H1 (cell line): ENCODE results near the gene RIMBP2. TPM values are rescaled to one million over a fixed set of nuclear protein-coding genes. Genes with fewer than 3 reads are reported as not detected.

ENCODE experiments used
- CTCF ChIA-PET: fragments of 300-600 bp; sonication (Branson Sonifier 250); formaldehyde crosslinking; loops from one replicate; lab custom pipeline; 2021; ENCODE audit not compliant: partially characterized antibody; lab: Charles Lee
- POLR2A ChIA-PET: fragments of 300-600 bp; sonication (Branson Sonifier 250); formaldehyde crosslinking; loops from one replicate; lab custom pipeline; 2021; ENCODE audit warnings: inconsistent platforms; ENCODE audit not compliant: partially characterized antibody; lab: Charles Lee
- DNase-seq, 2 experiments: peaks; one replicate each; pipeline versions ENCODE4 v3.0.0 to v3.0.0-alpha.2; 2010 to 2022; ENCODE audit warnings: low spot score in 2 of 2, low read depth in 1 of 2, mixed read lengths in 1 of 2
- FAIRE-seq: peaks from 2 replicates; lab custom pipeline; 2011; peaks lifted over from hg19 to GRCh38; lab: Jason Lieb, UNC
- H2AFZ ChIP-seq: 2 replicates; pipeline ENCODE4 v1.8.1; 2012; ENCODE audit warnings: low read length, inconsistent platforms
- H2AK5ac ChIP-seq: 2 replicates; pipeline ENCODE4 v1.6.1; 2013; ENCODE audit warnings: low read depth, low read length
- H2BK120ac ChIP-seq: replicated peaks from 2 replicates; pipeline ENCODE3; 2013; ENCODE audit warnings: low read depth, low read length, inconsistent platforms
- H2BK12ac ChIP-seq: 2 replicates; pipeline ENCODE4 v1.6.1; 2013; ENCODE audit warnings: low read depth, low read length
- H2BK15ac ChIP-seq: 2 replicates; pipeline ENCODE4 v1.6.1; 2013; ENCODE audit warnings: low read length
- H2BK20ac ChIP-seq: 2 replicates; pipeline ENCODE4 v1.6.1; 2013; ENCODE audit warnings: low read length
- H2BK5ac ChIP-seq: 2 replicates; pipeline ENCODE4 v1.6.1; 2013; ENCODE audit warnings: low read depth, low read length
- H3K14ac ChIP-seq: 2 replicates; pipeline ENCODE4 v1.6.1; 2013; ENCODE audit warnings: inconsistent platforms; ENCODE audit not compliant: insufficient read length
- H3K18ac ChIP-seq: 2 replicates; pipeline ENCODE4 v1.6.1; 2013; ENCODE audit warnings: low read length; ENCODE audit errors: extremely low read depth
- H3K23ac ChIP-seq: 2 replicates; pipeline ENCODE4 v1.6.1; 2013; ENCODE audit warnings: inconsistent platforms; ENCODE audit not compliant: insufficient read length
- H3K23me2 ChIP-seq: 2 replicates; pipeline ENCODE4 v1.6.1; 2013; ENCODE audit warnings: low read depth, low read length
- H3K27ac ChIP-seq: 2 replicates; pipeline ENCODE4 v1.6.1; 2011; ENCODE audit warnings: low read depth, low read length, inconsistent platforms
- H3K27me3 ChIP-seq, 4 experiments: replicated peaks in 1 of 4; 1 replicate in 1 of 4; 2 replicates in 3 of 4; pipeline versions ENCODE4 v1.6.1 to v1.8.1; 2011 to 2013; ENCODE audit warnings: low read length in 3 of 4, mild to moderate bottlenecking in 3 of 4, inconsistent platforms in 2 of 4, mixed read lengths in 2 of 4, moderate library complexity in 1 of 4; ENCODE audit not compliant: control insufficient read depth in 3 of 4, insufficient read depth in 3 of 4; ENCODE audit errors: extremely low read depth in 1 of 4
- H3K36me3 ChIP-seq, 4 experiments: 2 replicates each; pipeline versions ENCODE4 v1.6.1 to v1.8.1; 2011 to 2013; ENCODE audit warnings: mild to moderate bottlenecking in 4 of 4, low read length in 3 of 4, moderate library complexity in 2 of 4, control low read depth in 1 of 4, inconsistent platforms in 1 of 4; ENCODE audit not compliant: insufficient read depth in 4 of 4, control insufficient read depth in 2 of 4
- H3K4ac ChIP-seq: replicated peaks from 2 replicates; pipeline ENCODE3; 2013; ENCODE audit warnings: low read length, low read depth, mixed read lengths, inconsistent platforms; ENCODE audit not compliant: insufficient read length
- H3K4me1 ChIP-seq, 4 experiments: replicated peaks in 1 of 4; 1 replicate in 1 of 4; 2 replicates in 3 of 4; pipeline versions ENCODE4 v1.6.1 to v1.8.1; 2011 to 2013; ENCODE audit warnings: low read length in 3 of 4, inconsistent platforms in 2 of 4, mixed read lengths in 1 of 4; ENCODE audit not compliant: insufficient read depth in 4 of 4, control insufficient read depth in 3 of 4
- H3K4me2 ChIP-seq, 2 experiments: 2 replicates each; pipeline versions ENCODE4 v1.6.1 to v1.8.1; 2011 to 2013; ENCODE audit warnings: low read depth in 2 of 2, low read length in 2 of 2, control low read depth in 1 of 2, inconsistent platforms in 1 of 2, mild to moderate bottlenecking in 1 of 2; ENCODE audit not compliant: insufficient read depth in 1 of 2
- H3K4me3 ChIP-seq, 4 experiments: fragments of 200-600, 300-600 bp in 1 of 4; sonication (generic), shearing (Covaris generic), sonication (Bioruptor Twin) in 1 of 4; 2 replicates each; pipeline versions ENCODE4 v1.5.1 to v1.8.1; 2011 to 2016; ENCODE audit warnings: low read length in 4 of 4, low read depth in 3 of 4, control low read depth in 2 of 4, inconsistent platforms in 2 of 4, mild to moderate bottlenecking in 2 of 4, mixed read lengths in 1 of 4, moderate library complexity in 1 of 4; ENCODE audit not compliant: insufficient read depth in 2 of 4; ENCODE audit errors: extremely low read depth in 1 of 4
- H3K56ac ChIP-seq: replicated peaks from 2 replicates; pipeline ENCODE3; 2013; ENCODE audit warnings: low read depth, mild to moderate bottlenecking, mixed read lengths, low read length, inconsistent platforms; ENCODE audit not compliant: insufficient read length
- H3K79me1 ChIP-seq: 2 replicates; pipeline ENCODE4 v1.6.1; 2013; ENCODE audit warnings: low read depth, low read length, control low read depth
- H3K79me2 ChIP-seq, 2 experiments: 2 replicates each; pipeline versions ENCODE4 v1.6.1 to v1.8.1; 2012 to 2013; ENCODE audit warnings: low read length in 2 of 2, mild to moderate bottlenecking in 2 of 2, inconsistent platforms in 1 of 2; ENCODE audit not compliant: insufficient read depth in 2 of 2, control insufficient read depth in 1 of 2
- H3K9ac ChIP-seq, 4 experiments: replicated peaks in 1 of 4; 1 replicate in 1 of 4; 2 replicates in 3 of 4; pipeline versions ENCODE4 v1.6.1 to v1.8.1; 2011 to 2013; ENCODE audit warnings: low read depth in 3 of 4, low read length in 3 of 4, control low read depth in 2 of 4, mild to moderate bottlenecking in 2 of 4, moderate library complexity in 2 of 4, inconsistent platforms in 1 of 4; ENCODE audit errors: extremely low read depth in 1 of 4
- H3K9me3 ChIP-seq, 2 experiments: 2 replicates each; pipeline versions ENCODE4 v1.6.1 to v1.8.1; 2012 to 2013; ENCODE audit warnings: mild to moderate bottlenecking in 2 of 2, moderate library complexity in 2 of 2, control low read depth in 1 of 2, inconsistent platforms in 1 of 2, low read depth in 1 of 2, low read length in 1 of 2, mixed read lengths in 1 of 2; ENCODE audit not compliant: insufficient read depth in 2 of 2
- H4K20me1 ChIP-seq, 2 experiments: replicated peaks in 1 of 2; 2 replicates each; pipeline versions ENCODE3 to v1.8.1; 2011 to 2013; ENCODE audit warnings: inconsistent platforms in 2 of 2, low read length in 2 of 2, mild to moderate bottlenecking in 1 of 2; ENCODE audit not compliant: insufficient read depth in 2 of 2, control insufficient read depth in 1 of 2
- H4K5ac ChIP-seq: 2 replicates; pipeline ENCODE4 v1.6.1; 2013; ENCODE audit warnings: low read length, low read depth, mixed read lengths, inconsistent platforms; ENCODE audit not compliant: insufficient read length
- H4K8ac ChIP-seq: 2 replicates; pipeline ENCODE4 v1.8.0; 2013; ENCODE audit warnings: mild to moderate bottlenecking, moderate library complexity, low read length, inconsistent platforms; ENCODE audit not compliant: insufficient read depth; ENCODE audit errors: extremely low read depth
- H4K91ac ChIP-seq: replicated peaks from 2 replicates; pipeline ENCODE3; 2013; ENCODE audit warnings: low read length, mixed read lengths, inconsistent platforms; ENCODE audit not compliant: insufficient read length
- ASH2L ChIP-seq: fragments of 200-600, 300-600 bp; sonication (generic); IDR thresholded peaks from one replicate; pipeline ENCODE4 v1.7.1; 2017; ENCODE audit warnings: low read length
- ATF2 ChIP-seq: IDR thresholded peaks from 2 replicates; pipeline ENCODE4 v1.6.1; 2012; ENCODE audit warnings: low read length, inconsistent platforms
- BCL11A ChIP-seq, 2 experiments: IDR thresholded peaks; one replicate each; pipeline ENCODE4 v1.6.1; 2011; ENCODE audit warnings: low read depth in 2 of 2, low read length in 2 of 2, mild to moderate bottlenecking in 2 of 2
- CHD2 ChIP-seq: IDR thresholded peaks from 2 replicates; pipeline ENCODE4 v1.6.1; 2012; ENCODE audit warnings: low read length, improper control_type of control experiment
- CREB1 ChIP-seq: IDR thresholded peaks from 2 replicates; pipeline ENCODE4 v1.6.1; 2012; ENCODE audit warnings: inconsistent platforms
- JUN ChIP-seq: IDR thresholded peaks from 2 replicates; pipeline ENCODE4 v1.6.1; 2011; ENCODE audit warnings: low read depth, mild to moderate bottlenecking, improper control_type of control experiment, low read length
- KDM1A ChIP-seq: fragments of 200-600, 300-600 bp; sonication (generic); IDR thresholded peaks from 2 replicates; pipeline ENCODE4 v1.7.1; 2016; ENCODE audit warnings: mild to moderate bottlenecking, low read length, borderline replicate concordance
- KDM5A ChIP-seq: fragments of 200-600 bp; IDR thresholded peaks from 2 replicates; pipeline ENCODE4 v1.7.1; 2012; ENCODE audit warnings: mild to moderate bottlenecking, low read length, inconsistent platforms, mixed read lengths
- MAX ChIP-seq: IDR thresholded peaks from 2 replicates; pipeline ENCODE4 v1.6.1; 2012; ENCODE audit warnings: inconsistent platforms
- RBBP5 ChIP-seq: IDR thresholded peaks from 2 replicates; pipeline ENCODE4 v1.7.1; 2012; ENCODE audit warnings: low read depth, mild to moderate bottlenecking, inconsistent platforms, low read length, moderate library complexity, borderline replicate concordance
- RFX5 ChIP-seq: IDR thresholded peaks from 2 replicates; pipeline ENCODE4 v1.6.1; 2011; ENCODE audit warnings: low read depth, low read length, improper control_type of control experiment, borderline replicate concordance
- RNF2 ChIP-seq: fragments of 200-900, 300-1000 bp; sonication (generic); IDR thresholded peaks from 2 replicates; pipeline ENCODE4 v1.7.1; 2016; ENCODE audit warnings: borderline replicate concordance, low read depth, mild to moderate bottlenecking, antibody characterized with exemption, low read length; ENCODE audit not compliant: poor library complexity, severe bottlenecking; ENCODE audit errors: missing control alignments
- RXRA ChIP-seq: IDR thresholded peaks from 2 replicates; pipeline ENCODE4 v1.6.1; 2011; ENCODE audit warnings: low read depth, mild to moderate bottlenecking, low read length, moderate library complexity; ENCODE audit not compliant: insufficient read depth
- WGBS, 2 experiments: shearing (Covaris generic) in 1 of 2; methylation state at CpG; one replicate each; pipeline versions ENCODE4 v1.1.6 to v1.1.7; 2013 to 2015; ENCODE audit warnings: low lambda C conversion rate in 2 of 2, mixed read lengths in 2 of 2, inconsistent platforms in 1 of 2, low coverage in 1 of 2, missing lambda C conversion rate in 1 of 2; ENCODE audit not compliant: insufficient replicate concordance in 2 of 2, insufficient coverage in 1 of 2, insufficient read length in 1 of 2; ENCODE audit errors: extremely low coverage in 1 of 2, missing lambda C conversion rate in 1 of 2; 5-methylcytosine and 5-hydroxymethylcytosine counted together
- polyA plus RNA-seq, 7 experiments: library from polyadenylated mRNA; depleted of rRNA in 3 of 7; stranded (reverse) in 5 of 7; unstranded in 2 of 7; fragments of >200 nt in 5 of 7; fragments of 200-250 nt in 2 of 7; gene quantifications; 1 replicate in 5 of 7; 2 replicates in 1 of 7; 4 replicates in 1 of 7; pipeline versions ENCODE4 v1.2.1 to v1.2.3, GENCODE V29; 2011 to 2013; ENCODE audit warnings: missing spikeins in 2 of 7, mixed read lengths in 2 of 7
- total RNA-seq: library from RNA; stranded (reverse); fragmentation: NEBNext Ultra II Directional; extraction: Animal tissue kit (Norgen Biotek cat#: 25700); gene quantifications from 2 replicates; pipeline ENCODE4 v1.2.1, GENCODE V29; 2021

RIMBP2 gene
- total and polyA plus RNA-seq, 2 of the 8 experiments (the other 6 are each of a cell fraction or from before 2014, with no cell fraction given): 0.18 to 0.65 TPM

- Histone ChIP-seq H3K56ac (no peak overlapping the region), H3K4me2 (no peak overlapping the region), H3K9me3 (peaks cover 11 to 20% of the 10 kb centered on the region in 2 experiments), H2BK5ac (no peak overlapping the region), H3K23me2 (no peaks in the 10 kb centered on the region; the same call in 1 of the 2 replicates), H3K9ac (no peak overlapping the region), H4K20me1 (no peaks in the 10 kb centered on the region), H3K79me1 (no peaks in the 10 kb centered on the region), H4K8ac (no peak overlapping the region), H2AFZ (no peak overlapping the region), H2BK15ac (no peak overlapping the region), H3K36me3 (no peaks in the 10 kb centered on the region), H3K18ac (no peak overlapping the region), H3K4me1 (no peaks in the 10 kb centered on the region), H3K23ac (no peak overlapping the region), H4K5ac (no peak overlapping the region), H2BK12ac (no peak overlapping the region), H3K14ac (no peak overlapping the region), H2AK5ac (no peak overlapping the region), H3K4ac (no peak overlapping the region), H2BK20ac (no peak overlapping the region), H3K27me3 (no peaks in the 10 kb centered on the region; a peak in 1 of 7 replicates), H3K4me3 (no peak overlapping the region), H4K91ac (no peak overlapping the region), H3K27ac (no peak overlapping the region), H3K79me2 (no peaks in the 10 kb centered on the region), H2BK120ac (no peak overlapping the region)
- CTCF ChIA-PET: interaction anchor here (1.1 kb wide), 1 partner anchor 83 kb away, joined by 3 read pairs; no protein-coding TSS in a partner anchor
- DNase-seq: no peak
- POLR2A ChIA-PET: no interaction called here
- FAIRE-seq: no peak
- 83% methylated on average over 20 of the region's 20 CpGs; no CpG with 5 or more reads in 1 of the 2 experiments for WGBS, 2 experiments
- TF ChIP-seq KDM5A (no peak), CHD2 (no peak), KDM1A (no peak), JUN (no peak), RXRA (no peak), RNF2 (no peak), CREB1 (no peak), ATF2 (no peak), RFX5 (no peak), ASH2L (no peak), MAX (no peak), RBBP5 (no peak), BCL11A (IDR thresholded peaks at IDR 0.05; ENCODE audit: low read depth in 2 of 2, low read length in 2 of 2) (no peak)
These were observed 51.8 kb downstream of the RIMBP2 start for GRCh38 chr12:130664252-130664651.
